ENCODE data around the gene MSI2. TPM values are rescaled to one million over a fixed set of nuclear protein-coding genes. Genes with fewer than 3 reads are reported as not detected.

Gene MSI2
- total and polyA plus RNA-seq, 12 donors = 32.6 to 411 (median 148) TPM

GRCh38 chr17:57381498-57381897 lies 125.2 kb downstream of the MSI2 start:
- no peaks in the 10 kb centered on the region for H3K36me3 ChIP-seq (replicated peaks in 1 of 2)
- intact Hi-C loops (cut with DNase I) = no loop called here
- peak overlapping the region in 1 of 5 donors; percentile 30 for H3K27ac ChIP-seq
- no peaks in the 10 kb centered on the region for H3K9me3 ChIP-seq (replicated peaks in 1 of 3)
- H3K4me3 ChIP-seq = no peak overlapping the region
- no peak for DNase-seq
- H3K27me3 ChIP-seq = no peaks in the 10 kb centered on the region
- WGBS, 4 donors = 88 to 95% (median 91%) methylated on average over 4 of the region's 4 CpGs
- TF ChIP-seq CTCF (IDR thresholded peaks at IDR 0.05) (no peak), POLR2A (IDR thresholded peaks at IDR 0.05) (no peak)
- H3K4me1 ChIP-seq (replicated peaks in 1 of 2) = peaks cover 17 to 18% of the 10 kb centered on the region in 2 donors

- TF ChIP-seq POLR2A (IDR thresholded peaks at IDR 0.05) = no peak
- Histone ChIP-seq H3K4me1 (replicated peaks in 1 of 2) (peaks cover 8% of the 10 kb centered on the region in 2 donors), H3K9me3 (replicated peaks in 1 of 3) (no peaks in the 10 kb centered on the region), H3K27me3 (no peaks in the 10 kb centered on the region), H3K4me3 (no peak overlapping the region), H3K36me3 (replicated peaks in 1 of 2) (no peaks in the 10 kb centered on the region), H3K27ac (no peak overlapping the region)
- WGBS, 4 donors = 80 to 100% (median 92%) methylated on average over 1 of the region's 1 CpG
- intact Hi-C loops (cut with DNase I) = no loop called here
- no peak for DNase-seq
Observed at GRCh38 chr17:57384219-57384618, 127.9 kb downstream of the MSI2 start.

- Histone ChIP-seq H3K36me3 (replicated peaks in 1 of 2) (no peaks in the 10 kb centered on the region), H3K4me3 (no peak overlapping the region), H3K27ac (no peak overlapping the region), H3K4me1 (replicated peaks in 1 of 2) (no peaks in the 10 kb centered on the region), H3K9me3 (replicated peaks in 1 of 3) (no peaks in the 10 kb centered on the region), H3K27me3 (no peaks in the 10 kb centered on the region)
- DNase-seq = no peak
- no peak for TF ChIP-seq POLR2A (IDR thresholded peaks at IDR 0.05)
- no peak for TF ChIP-seq CTCF (IDR thresholded peaks at IDR 0.05)
- 77 to 85% (median 81%) methylated on average over 4 of the region's 4 CpGs for WGBS, 4 donors
- intact Hi-C loops (cut with DNase I) = no loop called here
Observed at GRCh38 chr17:57385975-57386374, 129.7 kb downstream of the MSI2 start.

- Histone ChIP-seq H3K4me3 (no peak overlapping the region), H3K27me3 (no peaks in the 10 kb centered on the region), H3K27ac (no peak overlapping the region), H3K9me3 (replicated peaks in 1 of 3) (no peaks in the 10 kb centered on the region), H3K36me3 (replicated peaks in 1 of 2) (no peaks in the 10 kb centered on the region), H3K4me1 (replicated peaks in 1 of 2) (no peaks in the 10 kb centered on the region)
- TF ChIP-seq CTCF (IDR thresholded peaks at IDR 0.05) (no peak), POLR2A (IDR thresholded peaks at IDR 0.05) (no peak)
- DNase-seq = no peak
- intact Hi-C loops (cut with DNase I) = no loop called here
- 95 to 100% (median 100%) methylated on average over 1 of the region's 1 CpG for WGBS, 4 donors
Observed at GRCh38 chr17:57387575-57387974, 131.3 kb downstream of the MSI2 start.

- intact Hi-C loops (cut with DNase I) = no loop called here
- TF ChIP-seq POLR2A (IDR thresholded peaks at IDR 0.05) (no peak), CTCF (IDR thresholded peaks at IDR 0.05) (no peak)
- no peaks in the 10 kb centered on the region for H3K36me3 ChIP-seq (replicated peaks in 1 of 2)
- no peak overlapping the region for H3K4me3 ChIP-seq
- 78 to 93% (median 90%) methylated on average over 5 of the region's 5 CpGs for WGBS, 4 donors
- no peak overlapping the region for H3K27ac ChIP-seq
- no peaks in the 10 kb centered on the region for H3K27me3 ChIP-seq
- H3K9me3 ChIP-seq (replicated peaks in 1 of 3) = peaks cover 0 to 3% (median 0%) of the 10 kb centered on the region in 3 donors
- no peaks in the 10 kb centered on the region for H3K4me1 ChIP-seq (replicated peaks in 1 of 2)
- DNase-seq = no peak
Observed at GRCh38 chr17:57388131-57388725, 131.9 kb downstream of the MSI2 start.

All from adrenal gland (tissue), 12 donors.